Activated CD8-positive, alpha-beta memory T cell treated with anti-CD3 and anti-CD28 coated beads for 4 hours (primary cell): ENCODE data around the gene NDUFC1.
"Not testable (repeated sequence)": the region's sequence is repeated elsewhere in the genome, so short reads cannot be mapped to it uniquely, and the experiment has no call there.

Source experiments
- DNase-seq, 2 donors: peaks; one replicate each; pipeline ENCODE4 v3.0.0-alpha.2; 2020; ENCODE audit warnings: low read depth in 2 of 2

Gene NDUFC1

DNA sequence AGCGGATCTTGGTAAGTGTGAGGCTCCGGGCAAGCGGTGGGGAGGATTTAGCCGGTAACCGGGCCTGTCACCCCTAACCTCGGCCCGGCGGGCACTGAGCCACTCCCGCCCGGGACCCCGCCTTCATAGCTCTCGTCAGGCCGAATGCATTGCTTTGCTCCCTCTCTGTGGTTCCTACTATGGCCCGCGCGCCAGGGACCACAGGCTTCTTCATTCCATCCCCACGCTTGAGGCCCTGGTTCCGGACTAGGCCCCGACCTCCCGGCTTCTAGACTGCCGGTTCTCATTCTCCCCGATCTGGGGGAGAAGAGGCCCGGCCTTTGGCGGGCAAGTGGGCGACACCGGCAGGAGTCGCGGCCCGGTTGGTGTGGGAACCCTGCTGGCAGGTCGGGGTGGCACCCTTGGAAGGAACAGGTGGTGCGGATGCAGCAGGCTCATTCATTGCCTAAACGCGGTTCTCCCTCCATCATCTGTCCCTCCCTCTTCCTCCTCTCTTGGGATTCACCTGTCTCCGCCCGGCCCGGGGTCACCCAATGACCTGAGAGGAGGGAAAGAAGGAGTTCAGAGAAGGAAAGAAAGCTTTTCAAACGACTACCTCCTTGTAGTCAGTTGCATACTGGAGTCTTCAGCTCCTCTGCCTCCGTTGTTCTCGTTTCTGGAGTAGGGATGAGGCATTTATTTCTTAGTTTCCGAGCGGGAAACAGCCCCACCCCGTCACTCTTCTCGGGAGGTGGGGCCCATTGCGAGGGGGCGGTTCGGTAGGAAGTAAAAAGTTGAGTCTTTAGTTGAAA lies at the start of gene NDUFC1:
Gene NDUFC1 (minus strand): TSS at position 657 of the 791 bp plus-strand sequence. CDS start 6,679 bp downstream, outside the sequence.
- peak; percentile 18 to 24 for DNase-seq

DNA sequence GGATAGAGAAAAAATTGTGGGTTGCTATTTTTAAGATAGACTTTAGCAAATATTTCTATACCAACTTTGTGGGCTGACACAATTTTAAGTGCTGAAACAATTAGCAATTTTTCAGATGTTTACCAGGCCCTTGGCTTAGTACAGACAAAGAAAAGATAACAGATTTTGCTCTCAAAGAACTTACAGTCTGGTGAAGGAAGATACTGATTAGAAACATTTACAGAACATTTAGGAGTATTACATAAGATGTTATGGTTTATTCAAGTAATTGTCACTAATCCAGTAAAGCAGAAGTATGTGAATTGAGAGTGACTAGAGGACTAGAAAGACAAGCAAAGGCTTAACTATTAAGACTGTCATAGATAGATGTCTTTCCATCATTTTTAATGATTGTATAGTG lies 35.3 kb upstream of the NDUFC1 start:
- no peak for DNase-seq

DNA sequence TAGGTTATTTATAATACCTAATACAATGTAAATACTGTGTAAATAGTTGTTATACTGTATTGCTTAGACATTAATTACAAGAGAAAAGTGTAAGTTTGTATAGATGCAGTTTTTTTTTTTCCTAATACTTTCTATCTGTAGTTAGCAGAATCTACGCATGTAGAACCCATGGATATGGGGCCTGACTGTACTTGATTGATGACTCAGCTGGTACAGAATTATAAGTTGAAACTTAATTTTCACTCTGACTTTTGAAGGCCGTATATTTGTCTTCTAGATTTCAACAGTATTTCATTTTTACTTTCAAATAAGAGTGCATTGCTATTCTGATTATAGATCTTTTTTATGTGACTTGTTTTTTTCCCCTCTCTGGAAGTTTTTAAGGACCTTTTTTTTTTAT lies 30.8 kb upstream of the NDUFC1 start:
- no peak for DNase-seq

DNA sequence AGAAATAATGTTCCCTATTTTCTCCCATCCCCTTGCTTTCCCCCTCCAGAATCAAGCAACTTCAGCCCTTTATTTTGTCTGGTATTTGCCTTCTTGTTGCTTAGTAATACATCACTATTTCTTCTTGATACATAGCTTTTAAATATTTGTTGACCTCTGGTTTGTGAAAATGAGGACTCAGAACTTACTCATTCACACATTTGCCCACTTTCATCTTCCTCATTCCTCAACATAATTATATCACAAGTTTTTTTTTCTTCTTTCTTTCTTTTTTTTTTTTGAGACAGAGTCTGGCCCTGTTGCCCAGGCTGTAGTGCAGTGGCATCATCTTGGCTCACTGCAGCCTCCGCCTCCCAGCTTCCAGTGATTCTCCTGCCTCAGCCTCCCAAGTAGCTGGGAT lies 28.9 kb upstream of the NDUFC1 start:
- no peak for DNase-seq

DNA sequence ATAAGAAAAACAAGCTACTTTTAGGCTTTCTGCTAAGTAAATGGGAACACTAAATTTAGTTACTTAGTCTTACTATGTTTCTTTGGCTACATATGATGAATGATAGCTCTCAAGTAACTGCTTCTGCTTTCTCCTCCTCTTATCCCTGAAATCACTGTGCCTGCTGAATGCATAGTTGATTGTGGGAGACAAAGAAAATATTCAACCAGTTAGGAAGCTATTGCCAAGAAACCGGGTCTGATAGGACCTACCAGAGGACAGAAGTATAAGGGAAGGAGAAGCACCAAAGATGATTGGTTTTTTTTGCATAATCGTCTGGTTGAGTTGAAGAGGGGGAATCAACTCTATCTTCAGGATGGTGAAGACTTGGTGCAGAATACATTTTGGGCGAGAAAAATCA lies 28.0 kb upstream of the NDUFC1 start:
- no peak for DNase-seq

DNA sequence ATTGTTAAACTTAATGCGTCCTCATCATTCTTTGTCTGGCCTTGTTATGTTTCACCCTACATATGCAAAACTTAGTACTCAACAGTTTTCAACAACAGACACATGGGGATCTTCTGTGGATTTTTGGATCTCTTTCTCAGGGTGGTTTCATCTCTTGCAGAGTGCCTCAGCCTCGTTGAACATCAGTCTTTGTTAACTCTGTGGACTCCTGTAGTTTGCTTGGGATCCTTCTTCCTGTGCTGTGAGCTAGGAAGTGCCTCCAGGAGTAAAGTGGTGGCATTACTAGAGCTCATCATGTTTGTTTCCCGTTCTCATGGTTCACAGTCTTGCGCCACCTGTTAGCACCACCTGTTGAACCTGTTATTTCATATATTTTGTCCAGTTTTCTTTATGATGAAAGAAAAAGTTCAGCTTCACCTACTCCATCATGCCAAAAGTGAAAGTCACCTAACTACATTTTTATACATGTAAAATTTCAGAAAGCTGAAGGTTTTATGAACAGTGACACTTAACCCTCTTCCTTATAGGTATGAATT lies 27.5 kb upstream of the NDUFC1 start:
- no peak for DNase-seq

DNA sequence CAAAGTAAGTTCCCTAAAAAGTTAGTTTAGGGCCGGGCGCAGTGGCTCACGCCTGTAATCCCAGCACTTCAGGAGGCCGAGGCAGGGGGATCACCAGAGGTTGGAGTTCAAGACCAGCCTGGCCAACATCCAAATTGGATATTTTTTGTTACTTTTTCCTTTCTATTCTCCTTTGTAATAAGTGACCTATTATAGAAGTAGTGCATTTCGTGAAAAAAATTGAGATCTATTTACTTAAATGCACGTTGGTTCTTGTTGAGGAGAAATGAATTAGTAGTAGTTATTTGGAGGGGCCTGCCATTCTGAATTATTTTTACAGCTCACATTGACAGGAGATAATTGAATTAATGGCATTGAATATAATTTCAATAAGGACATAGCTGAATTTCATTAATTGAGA lies 22.3 kb upstream of the NDUFC1 start:
- no peak for DNase-seq

DNA sequence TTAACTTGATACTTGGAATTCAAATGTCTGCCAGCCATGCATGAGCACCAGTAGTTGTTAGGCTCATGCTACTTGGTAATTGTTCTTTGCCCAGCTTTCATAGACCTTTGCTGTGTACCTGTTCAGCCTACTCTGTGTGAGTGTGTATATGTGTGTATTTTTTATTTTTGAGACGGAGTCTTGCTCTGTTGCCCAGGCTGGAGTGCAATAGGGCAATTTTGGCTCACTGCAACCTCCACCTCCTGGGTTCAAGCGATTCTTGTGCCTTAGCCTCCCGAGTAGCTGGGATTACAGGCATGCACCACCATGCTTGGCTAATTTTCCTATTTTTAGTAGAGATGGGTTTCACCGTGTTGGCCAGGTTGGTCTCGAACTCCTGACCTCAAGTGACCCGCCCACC lies 20.3 kb upstream of the NDUFC1 start:
- not testable (repeated sequence) for DNase-seq

DNA sequence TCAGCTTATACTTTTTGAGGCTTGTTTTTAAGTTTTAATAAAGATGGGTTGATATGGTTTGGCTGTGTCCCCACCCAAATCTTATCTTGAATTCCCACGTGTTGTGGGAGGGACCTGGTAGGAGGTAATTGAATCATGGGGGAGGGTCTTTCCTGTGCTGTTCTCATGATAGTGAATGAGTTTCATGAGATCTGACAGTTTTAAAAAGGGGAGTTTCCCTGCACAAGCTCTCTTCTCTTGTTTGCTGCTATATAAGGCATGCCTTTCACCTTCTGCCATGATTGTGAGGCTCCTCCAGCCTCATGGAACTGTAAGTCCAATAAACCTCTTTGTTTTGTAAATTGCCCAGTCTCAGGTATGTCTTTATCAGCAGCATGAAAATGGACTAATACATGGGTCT lies 19.8 kb upstream of the NDUFC1 start:
- not testable (repeated sequence) for DNase-seq

DNA sequence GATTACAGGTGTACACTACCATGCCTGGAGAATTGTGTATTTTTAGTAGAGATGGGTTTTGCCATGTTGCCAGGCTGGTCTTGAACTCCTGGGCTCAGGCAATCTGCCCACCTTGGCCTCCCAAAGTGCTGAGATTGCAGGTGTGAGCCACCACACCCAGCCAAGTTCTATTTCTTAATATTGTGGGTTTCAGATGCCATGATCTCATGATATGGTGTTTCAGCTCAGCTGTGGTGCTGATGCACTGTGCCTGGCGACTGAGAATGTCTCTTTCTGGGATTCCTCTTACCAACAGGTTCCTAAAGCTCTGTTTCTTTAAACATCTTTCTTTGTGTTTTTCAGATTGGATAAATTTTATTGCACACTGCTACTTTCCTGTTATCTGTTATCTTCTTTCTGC lies 17.3 kb upstream of the NDUFC1 start:
- no peak for DNase-seq

DNA sequence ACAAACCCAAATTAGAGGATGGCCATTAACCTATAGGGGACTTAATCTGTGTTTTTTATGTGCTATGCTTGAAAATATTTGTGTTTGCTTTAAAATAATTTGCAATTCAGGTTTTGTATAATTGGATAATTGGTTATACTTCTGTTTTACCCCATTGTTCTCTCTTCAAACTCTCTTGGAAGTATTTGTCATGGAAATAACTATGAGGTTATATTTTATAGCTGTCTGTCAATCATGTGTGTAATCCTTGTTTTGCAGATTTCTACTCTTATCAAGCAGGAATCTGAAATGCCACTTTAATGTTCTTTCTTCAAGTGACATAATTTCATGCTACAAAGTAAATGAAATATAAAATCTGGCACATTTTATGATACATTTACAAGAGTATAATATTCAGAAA lies 15.4 kb upstream of the NDUFC1 start:
- no peak for DNase-seq

DNA sequence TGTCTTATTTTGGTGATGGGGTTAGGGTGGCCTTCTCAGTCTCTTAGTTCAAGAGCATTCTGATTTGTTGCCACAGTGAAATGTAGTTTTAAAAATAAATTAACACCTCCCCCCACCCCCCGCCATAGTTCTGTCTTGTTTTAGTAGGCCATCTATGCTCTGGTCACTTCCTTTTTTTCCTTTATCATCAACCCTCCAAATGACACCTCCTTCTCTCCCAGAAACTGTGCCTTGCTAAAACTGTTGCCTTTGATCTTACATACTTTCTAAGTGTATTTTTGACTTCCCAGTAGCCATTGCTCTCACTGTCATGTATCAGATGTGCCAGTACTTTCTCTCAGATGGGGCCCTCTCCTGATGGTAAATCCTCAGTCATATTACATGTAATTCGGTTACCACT lies 14.5 kb upstream of the NDUFC1 start:
- no peak for DNase-seq

DNA sequence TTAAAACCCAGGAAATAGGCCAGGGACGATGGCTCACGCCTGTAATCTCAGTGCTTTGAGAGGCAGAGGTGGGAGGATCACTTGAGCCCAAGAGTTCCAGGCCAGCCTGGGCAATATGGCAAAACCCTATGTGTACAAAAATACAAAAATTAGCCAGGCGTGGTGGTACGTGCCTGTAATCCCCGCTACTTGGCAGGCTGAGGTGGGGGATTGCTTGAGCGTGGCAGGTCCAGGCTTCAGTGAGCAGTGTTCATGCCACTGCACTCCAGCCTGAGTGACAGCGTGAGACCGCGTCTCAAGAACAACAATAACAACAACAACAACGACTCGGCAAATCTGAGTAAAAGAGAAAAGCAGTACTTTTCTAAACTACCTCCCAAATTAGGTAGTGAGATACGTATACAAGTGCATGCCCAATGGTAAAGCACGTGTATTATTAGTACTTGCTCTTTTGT lies 13.0 kb upstream of the NDUFC1 start:
- no peak for DNase-seq

DNA sequence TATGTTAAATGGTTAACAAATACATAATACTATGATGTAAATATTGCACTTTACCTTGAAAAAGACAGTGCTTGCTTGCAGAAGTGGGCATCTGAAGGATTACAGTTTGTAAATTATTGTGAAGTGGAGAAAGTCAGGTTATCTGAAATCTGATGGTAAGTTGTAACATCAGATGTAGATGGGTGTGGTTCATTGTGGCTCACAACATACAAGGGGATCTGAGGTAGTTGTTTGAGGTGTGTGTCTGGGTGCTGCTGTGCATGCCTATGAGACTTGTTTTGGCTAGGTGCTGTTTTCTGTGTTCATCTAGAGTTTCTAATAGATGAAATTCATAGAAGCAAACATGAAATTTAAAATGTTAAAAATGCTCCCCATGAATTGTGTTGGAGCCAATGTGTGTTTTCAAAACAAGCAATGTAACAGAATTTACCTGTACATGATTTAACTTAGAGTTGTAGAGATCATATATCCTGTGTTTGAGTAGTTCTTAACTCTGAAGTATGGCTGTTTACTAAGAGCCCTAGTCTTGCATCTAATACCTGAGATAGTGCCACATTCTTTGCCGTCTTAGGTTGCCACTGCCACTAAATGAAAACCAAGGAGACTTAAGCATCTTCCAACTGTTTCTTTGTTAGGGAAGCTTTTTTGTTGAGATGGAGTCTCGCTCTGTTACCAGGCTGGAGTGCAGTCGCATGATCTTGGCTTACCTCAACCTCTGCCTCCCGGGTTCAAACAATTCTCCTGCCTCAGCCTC lies 11.9 kb upstream of the NDUFC1 start:
- DNase-seq: no peak

DNA sequence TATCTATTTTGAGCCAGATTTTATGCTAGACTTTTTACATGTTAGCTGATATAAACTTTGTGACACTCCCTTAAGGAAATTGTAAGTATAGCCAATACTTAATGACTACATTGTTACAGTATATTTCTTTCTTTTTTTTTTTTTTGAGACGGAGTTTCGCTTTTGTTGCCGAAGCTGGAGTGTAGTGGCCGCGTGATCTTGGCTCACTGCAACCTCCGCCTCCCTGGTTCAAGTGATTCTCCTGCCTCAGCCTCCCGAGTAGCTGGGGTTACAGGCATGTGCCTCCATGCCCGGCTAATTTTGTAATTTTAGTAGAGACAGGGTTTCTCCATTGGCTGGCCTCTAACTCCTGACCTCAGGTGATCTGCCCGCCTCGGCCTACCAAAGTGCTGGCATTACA lies 11.1 kb upstream of the NDUFC1 start:
- not testable (repeated sequence) for DNase-seq

DNA sequence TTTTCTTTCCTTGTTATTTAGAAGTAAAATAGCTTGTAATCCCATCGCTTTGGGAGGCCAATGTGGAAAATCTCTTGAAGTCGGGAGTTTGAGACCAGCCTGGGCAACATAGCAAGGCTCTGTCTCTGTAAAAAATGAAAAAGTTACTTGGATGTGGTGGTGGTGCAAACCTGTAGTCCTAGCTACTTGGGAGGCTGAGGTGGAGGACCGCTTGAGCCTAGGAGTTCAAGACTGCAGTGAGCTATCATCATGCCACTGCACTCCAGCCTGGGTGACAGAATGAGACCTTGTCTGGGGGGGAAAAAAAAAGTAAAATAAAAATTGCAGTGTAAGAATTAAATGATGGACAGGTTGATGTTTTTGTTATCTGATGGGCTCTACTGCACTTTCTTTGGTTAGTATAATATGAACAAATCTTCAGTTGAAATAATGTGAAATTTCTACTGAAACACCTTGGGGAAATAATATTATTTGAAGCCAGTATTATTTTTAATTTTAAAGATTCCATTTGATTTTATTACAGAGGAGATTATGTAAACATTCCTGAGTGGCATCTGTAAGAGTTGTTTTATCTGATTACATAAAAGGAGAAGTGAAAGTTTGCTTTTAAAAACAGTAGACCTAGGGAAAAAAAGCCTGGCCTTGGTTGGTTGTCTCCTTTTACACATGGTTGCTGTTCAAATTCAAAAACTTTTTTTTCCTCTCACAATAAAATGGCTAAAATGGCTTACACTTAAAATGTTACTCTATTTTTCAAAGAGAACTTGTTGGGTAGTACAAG lies 10.5 kb upstream of the NDUFC1 start:
- no peak for DNase-seq

DNA sequence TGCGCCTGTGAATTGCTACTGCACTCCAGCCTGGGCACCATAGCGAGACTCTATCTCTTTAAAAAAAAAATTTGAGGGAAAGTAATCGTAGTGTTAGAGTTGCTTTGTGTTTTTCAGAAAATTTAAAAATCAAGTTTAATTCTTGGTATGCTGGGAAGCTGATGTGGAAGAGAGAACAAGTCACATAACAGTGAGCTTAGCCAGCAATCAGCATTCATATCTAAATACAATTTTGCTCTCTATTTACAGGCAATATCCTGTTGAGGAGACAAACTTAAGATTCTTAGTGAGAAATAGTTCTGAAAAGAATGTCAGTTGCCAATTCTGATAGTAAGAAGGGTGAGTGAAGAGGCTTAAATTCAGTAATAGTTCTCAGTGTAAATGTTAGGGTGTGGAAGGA lies 9.6 kb upstream of the NDUFC1 start:
- DNase-seq: no peak

DNA sequence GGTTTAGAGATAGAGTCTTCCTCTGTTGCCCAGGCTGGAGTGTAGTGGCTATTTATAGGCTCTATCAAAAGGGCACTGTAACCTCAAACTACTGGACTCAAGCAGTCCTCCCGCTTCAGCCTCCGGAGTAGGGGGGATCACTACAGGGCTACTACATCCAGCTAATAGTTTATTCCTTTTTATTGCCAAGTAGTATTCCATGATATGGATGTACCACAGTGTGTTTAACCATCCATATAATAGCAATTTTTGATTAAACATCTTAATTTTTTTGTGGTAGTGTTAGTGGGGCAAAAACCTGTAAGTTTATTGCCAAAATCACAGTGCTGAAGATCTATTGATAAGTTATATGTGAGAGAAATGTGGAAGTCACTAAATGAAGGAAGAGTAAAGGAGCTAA lies 2.6 kb upstream of the NDUFC1 start:
- no peak for DNase-seq

DNA sequence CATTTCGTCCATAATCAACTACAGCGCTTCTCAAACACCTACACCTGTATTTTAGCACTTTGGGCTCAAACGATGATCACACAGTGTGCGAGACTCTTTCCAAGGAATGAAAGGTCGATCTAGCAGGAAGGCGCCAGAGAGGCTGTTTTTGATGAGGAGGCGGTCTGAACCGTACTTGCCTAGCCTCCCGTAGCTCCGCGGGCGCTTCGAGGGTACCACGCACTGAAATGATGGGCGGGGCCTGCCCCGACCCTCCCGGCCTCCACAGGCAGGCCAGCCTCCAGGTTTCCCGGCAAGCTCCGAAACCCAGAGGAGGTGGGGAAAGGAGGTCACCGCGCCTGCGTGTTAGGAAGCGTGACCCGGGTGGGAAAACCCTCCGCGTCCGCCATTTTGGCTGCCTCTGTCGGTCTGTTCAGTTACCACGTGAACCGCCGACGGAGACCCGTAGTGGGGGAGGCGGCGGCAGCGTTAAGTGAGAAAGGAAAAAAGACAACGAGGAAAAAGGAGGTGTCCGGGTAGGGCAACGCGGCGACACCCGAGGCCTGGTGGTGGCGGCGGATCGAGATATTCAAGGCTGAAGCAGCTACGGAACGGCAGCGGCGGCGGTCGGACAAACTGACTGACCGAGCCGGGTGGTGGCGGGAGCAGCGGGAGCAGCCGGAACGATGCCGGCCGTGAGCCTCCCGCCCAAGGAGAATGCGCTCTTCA lies 1.0 kb downstream of the NDUFC1 start, which contains the start of gene NAA15:
Gene NAA15 (plus strand): TSS at position 393 of the 708 bp plus-strand sequence. CDS start 273 bp downstream, at position 666.
- DNase-seq: peak; percentile 96 to 97

DNA sequence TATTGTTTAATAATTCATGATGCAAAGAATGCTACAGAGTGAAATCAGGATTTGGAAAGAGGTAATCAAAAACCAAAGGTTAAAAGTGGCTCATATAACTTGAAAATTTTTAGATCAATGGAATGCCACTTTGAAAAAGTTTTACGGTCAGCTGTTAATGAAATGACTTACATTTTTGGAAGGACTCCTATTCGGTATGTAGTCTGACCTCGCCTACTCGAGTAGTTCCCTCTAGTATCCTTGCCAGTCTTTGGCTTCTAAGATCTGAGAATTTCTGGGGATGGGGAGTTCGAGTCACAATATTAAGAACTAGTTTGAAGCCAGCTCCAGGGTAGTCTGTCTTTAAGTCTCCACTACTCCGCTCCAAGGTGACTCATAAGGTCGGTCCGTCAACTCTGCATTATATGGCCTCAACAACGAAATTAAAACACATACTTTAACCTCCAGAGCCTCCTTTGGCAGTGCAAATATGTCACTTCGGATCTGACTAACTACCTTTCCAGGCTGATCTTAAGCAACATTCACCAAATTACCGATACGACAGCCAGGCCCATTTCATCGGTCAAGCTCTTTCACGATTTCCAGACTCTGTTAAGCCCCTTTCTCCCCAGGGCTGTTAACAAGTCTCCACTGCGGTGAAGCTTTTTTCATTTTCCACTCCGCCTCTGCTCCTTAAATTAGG lies 1.7 kb downstream of the NDUFC1 start:
- DNase-seq: no peak

DNA sequence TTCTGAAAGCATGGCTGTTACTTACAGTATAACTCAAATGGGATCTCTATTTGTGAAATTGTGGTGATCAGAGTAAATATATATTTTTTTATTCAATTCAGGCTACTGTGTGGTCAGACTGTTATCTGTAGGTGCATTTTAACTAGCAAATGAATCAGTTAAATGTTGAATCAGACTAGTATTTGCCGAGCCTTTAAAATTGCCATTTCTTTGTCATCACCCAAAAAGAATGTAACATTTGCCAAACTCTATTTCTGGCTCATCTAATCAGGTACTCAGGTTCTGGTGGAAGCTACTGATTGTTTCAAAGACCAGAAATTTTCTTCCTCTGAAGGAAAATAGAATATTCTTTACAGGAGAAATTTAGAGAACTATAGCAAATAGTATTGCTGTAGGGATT lies 2.7 kb downstream of the NDUFC1 start:
- no peak for DNase-seq
